Prostate gland (tissue), 2 donors: ENCODE measurements around the gene INPP5A.

Source experiments
- POLR2AphosphoS5 ChIP-seq: sonication (generic); formaldehyde crosslinking; IDR thresholded peaks from one replicate; pipeline ENCODE4 v1.6.1; 2017; ENCODE audit warnings: antibody characterized with exemption
- TF ChIP-seq, protein P1 (sequence below), 4 experiments: fragments of 200-600 bp in 2 of 4; fragments of 450-650 bp in 2 of 4; sonication (generic) in 2 of 4; IDR thresholded peaks; 1 replicate in 3 of 4; 2 replicates in 1 of 4; pipeline ENCODE4 v1.5.1; 2016 to 2019; ENCODE audit warnings: antibody characterized with exemption in 4 of 4, mild to moderate bottlenecking in 2 of 4, moderate library complexity in 2 of 4

DNA sequence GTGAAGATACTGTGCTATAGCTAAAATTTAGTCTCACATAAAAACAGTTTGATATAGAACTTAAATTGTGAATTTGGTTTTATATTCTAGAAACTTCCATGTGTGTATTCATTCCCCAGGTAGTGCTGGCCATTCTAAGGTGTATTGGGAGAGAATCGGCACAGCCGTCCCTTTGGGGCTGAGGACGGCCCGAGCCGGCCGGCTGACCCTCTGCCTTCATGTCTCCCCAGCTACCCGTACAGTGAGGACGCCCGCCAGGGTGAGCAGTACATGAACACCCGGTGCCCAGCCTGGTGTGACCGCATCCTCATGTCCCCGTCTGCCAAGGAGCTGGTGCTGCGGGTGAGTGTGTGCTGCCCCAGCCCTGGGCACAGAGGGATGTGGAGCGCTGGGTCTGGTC, 239.9 kb downstream of the INPP5A start:
- TF ChIP-seq, protein P1, sequence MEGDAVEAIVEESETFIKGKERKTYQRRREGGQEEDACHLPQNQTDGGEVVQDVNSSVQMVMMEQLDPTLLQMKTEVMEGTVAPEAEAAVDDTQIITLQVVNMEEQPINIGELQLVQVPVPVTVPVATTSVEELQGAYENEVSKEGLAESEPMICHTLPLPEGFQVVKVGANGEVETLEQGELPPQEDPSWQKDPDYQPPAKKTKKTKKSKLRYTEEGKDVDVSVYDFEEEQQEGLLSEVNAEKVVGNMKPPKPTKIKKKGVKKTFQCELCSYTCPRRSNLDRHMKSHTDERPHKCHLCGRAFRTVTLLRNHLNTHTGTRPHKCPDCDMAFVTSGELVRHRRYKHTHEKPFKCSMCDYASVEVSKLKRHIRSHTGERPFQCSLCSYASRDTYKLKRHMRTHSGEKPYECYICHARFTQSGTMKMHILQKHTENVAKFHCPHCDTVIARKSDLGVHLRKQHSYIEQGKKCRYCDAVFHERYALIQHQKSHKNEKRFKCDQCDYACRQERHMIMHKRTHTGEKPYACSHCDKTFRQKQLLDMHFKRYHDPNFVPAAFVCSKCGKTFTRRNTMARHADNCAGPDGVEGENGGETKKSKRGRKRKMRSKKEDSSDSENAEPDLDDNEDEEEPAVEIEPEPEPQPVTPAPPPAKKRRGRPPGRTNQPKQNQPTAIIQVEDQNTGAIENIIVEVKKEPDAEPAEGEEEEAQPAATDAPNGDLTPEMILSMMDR (IDR thresholded peaks at IDR 0.05), result no peak
- TF ChIP-seq POLR2AphosphoS5, result no peak
